ELR (cell line): Measurements from ENCODE around the gene IGFBP4.

ENCODE experiments used
- DNase-seq: peaks from one replicate; pipeline ENCODE4 v3.0.0-alpha.2; 2015; ENCODE audit warnings: low read depth

The IGFBP4 gene

GRCh38 chr17:40471846-40472732, 28.8 kb downstream of the IGFBP4 start:
- DNase-seq = peak; percentile 48

GRCh38 chr17:40472733-40473452, 29.6 kb downstream of the IGFBP4 start:
- DNase-seq = peak; percentile 33

- DNase-seq = no peak
Observed at GRCh38 chr17:40473573-40474365, 30.5 kb downstream of the IGFBP4 start.

GRCh38 chr17:40474419-40475002, 31.3 kb downstream of the IGFBP4 start:
- DNase-seq = no peak

DNA sequence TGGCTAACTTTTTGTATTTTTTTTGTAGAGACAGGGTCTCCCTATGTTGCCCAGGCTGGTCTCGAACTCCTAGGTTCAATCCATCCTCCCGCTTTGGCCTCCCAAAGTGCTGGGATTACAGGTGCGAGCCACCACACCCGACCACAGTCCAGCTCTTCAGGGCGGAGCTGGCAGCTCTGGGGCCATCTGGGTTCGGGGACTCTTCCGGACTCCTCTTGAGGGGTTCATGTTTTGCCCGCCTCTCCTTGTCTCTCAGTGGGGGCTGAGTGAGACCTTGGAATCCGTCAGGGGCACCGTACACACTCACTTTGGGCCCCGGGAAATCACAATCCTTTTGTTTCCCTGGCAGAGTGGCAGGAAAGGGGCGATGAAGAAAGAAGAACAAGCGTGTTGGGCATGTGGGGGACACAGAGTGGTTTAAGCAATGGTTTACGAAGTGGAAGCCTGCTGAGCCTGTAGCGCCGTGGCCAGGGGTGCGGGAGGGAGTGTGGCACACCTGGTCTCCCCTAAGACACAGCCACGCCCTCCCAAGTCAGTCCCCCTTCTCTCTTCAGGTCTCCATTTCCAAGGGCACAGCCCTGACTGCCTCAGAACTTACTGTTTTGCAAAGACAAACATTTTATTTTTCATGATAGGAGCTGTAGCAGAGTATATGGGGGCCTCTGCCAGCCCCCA, 32.1 kb downstream of the IGFBP4 start:
- no peak for DNase-seq

- no peak for DNase-seq
Observed at GRCh38 chr17:40477796-40478195, 34.5 kb downstream of the IGFBP4 start.

DNA sequence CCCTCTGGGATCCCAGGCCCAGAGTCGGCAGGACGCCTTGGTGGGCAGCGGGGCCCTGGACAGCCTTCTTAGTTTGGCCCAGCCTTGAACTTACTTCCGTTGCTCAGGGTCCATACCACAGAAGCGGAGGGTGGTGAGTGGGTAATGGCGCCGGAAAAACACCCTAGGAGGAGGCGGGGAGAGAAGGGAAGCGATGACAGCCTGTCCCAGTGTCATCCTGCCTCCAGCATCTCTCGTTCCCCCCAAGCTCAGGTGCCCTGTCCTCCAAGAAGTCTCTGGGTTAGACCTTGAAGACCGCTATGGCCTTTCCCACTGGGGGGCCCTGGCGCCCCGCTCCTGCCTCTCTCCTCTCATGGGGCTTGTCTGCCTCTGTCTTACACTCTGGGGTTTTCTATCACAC, 35.2 kb downstream of the IGFBP4 start:
- DNase-seq = no peak

GRCh38 chr17:40479754-40480480, 36.7 kb downstream of the IGFBP4 start:
- no peak for DNase-seq

- no peak for DNase-seq
Observed at GRCh38 chr17:40480501-40481003, 37.3 kb downstream of the IGFBP4 start.

DNA sequence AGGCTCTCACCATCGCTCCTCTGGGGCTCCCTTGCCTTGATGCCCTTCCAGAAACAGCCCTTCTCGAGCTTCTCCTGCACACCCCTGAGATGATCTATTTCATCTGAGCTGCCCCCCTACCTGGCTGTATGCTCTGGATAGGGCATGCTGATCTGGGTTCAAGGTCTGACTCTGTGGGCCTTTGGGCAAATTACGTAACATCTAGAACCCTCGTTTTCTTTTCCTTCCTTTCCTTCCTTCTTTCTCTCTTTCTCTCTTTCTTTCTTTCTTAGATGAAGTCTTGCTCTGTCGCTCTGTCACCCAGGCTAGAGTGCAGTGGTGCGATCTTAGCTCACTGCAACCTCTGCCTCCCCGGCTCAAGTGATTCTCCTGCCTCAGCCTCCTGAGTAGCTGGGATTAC, 37.9 kb downstream of the IGFBP4 start:
- no peak for DNase-seq

DNA sequence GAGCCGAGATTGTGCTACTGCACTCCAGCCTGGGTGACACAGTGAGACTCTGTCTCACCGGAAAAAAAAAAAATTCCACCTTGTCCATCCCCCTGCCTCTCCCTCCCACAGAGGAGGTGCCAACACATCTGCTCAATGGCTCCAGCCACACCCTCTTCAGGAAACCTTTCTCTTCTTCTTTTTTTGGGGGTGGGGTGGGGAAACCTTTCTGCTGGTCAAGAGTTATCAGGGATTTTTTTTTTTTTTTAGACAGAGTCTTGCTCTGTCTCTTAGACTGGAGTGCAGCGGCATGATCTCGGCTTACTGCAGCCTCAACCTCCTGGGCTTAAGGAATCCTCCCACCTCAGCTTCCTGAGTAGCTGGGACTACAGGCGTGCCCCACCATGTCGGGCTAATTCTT, 39.5 kb downstream of the IGFBP4 start:
- DNase-seq = no peak

GRCh38 chr17:40483679-40484078, 40.4 kb downstream of the IGFBP4 start:
- DNase-seq = no peak

DNA sequence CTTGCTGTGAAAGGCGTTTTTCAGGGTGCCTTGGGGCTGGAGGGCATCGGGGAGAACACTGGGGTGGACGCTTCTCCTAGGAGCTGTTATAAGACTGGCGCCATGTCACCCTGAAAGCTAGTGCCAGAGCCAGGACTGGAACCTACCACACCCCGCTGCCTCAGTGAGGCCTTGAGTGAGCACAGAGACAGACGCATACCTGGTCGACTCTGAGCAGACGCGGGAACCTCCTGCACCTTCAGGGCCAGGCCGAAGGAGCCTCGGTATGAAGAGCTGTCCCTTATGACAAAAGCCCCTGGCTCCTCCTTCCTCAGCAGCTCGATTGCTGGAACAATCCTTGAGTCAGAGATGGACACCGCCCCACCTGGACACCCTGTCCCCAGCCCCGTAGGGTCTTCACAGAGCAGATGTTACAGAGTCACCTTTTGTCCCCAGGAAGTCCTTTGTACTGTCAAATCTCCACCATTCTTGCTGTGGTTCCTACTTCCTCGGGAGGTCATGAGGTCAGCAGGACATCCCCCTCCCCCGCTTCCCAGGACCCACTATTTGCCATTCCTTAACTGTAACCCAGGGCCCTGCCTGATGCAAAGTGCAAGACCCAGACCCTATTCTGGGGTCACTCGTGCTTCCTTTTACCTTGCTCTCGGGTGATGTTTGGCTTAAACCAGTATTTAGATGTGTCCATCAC, 41.2 kb downstream of the IGFBP4 start:
- DNase-seq = no peak

DNA sequence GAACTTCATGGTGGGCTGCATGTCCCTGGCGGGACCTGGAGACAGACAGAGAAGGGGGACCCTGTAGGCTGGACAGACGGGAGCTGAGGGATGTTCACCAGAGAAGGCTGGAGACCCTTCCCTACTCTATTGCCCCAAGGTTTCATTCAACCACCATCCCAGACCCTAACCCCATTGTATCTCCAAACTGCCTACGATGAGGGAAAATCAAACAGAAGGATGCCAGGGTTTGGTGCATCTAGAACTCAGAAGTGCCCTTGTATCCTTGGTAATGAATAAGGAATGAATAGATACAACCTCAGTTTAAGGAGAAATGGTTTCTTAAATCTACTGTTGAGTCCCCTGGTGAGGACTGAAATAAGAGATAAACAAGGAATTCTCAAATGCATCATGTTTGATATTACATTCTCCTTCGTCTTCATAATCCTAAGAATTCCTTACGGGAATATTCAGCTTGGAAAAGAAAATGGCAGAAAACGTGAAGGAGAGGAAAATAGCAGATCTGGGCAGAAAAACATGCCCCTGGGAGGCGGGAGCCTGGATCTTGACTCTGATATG, 41.8 kb downstream of the IGFBP4 start:
- DNase-seq = no peak

- peak; percentile 99 for DNase-seq
Observed at GRCh38 chr17:40485851-40486521, 42.7 kb downstream of the IGFBP4 start.

GRCh38 chr17:40486522-40487370, 43.5 kb downstream of the IGFBP4 start:
- peak; percentile 83 for DNase-seq

- no peak for DNase-seq
Observed at GRCh38 chr17:40487371-40488020, 44.2 kb downstream of the IGFBP4 start.
